Measurements from ENCODE around the gene NAV2. TPM values are rescaled to one million over a fixed set of nuclear protein-coding genes. Genes with fewer than 3 reads are reported as not detected.

Gene NAV2
- polyA plus RNA-seq, 1 donor (not counting 4 experiments of a cell fraction or from before 2014, with no cell fraction given), result 4.0 TPM

DNA sequence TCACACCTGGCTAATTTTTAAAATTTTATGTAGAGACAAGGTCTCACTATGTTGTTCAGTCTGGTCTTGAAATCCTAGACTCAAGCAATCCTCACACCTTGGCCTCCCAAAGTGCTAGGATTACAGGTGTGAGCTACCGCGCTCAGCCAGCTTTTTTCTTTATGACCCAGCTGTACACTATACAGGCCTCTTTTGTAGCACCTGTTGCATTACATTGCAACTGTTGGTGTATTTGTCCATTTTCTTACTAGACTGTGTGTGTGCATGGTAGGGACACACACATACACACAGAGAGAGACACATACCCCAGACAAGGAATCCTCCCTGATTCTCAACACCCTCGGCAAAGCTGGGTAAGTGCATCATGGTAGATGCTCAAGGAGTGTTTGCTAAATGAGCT, 61.7 kb downstream of the NAV2 start:
- H3K4me2 ChIP-seq (ENCODE audit: control insufficient read depth, extremely low read depth, insufficient read depth, low read depth, low read length), result no peak overlapping the region
- no peaks in the 10 kb centered on the region for H3K9me3 ChIP-seq (ENCODE audit: control insufficient read depth, low read depth, low read length)
- DNase-seq (ENCODE audit: low read depth, low spot score), result no peak
- no peaks in the 10 kb centered on the region for H3K36me3 ChIP-seq (ENCODE audit: control insufficient read depth in 2 of 2, extremely low read depth in 1 of 2, insufficient read depth in 2 of 2, low read length in 2 of 2)
- no peak overlapping the region for H3K4me3 ChIP-seq (ENCODE audit: control insufficient read depth in 2 of 3, extremely low read depth in 1 of 3, insufficient read depth in 2 of 3, low read depth in 1 of 3, low read length in 3 of 3)
- H3K27me3 ChIP-seq (ENCODE audit: control insufficient read depth, extremely low read depth, insufficient read depth, low read length), result peaks cover 31% of the 10 kb centered on the region
- H4K20me1 ChIP-seq (ENCODE audit: control insufficient read depth, extremely low read depth, insufficient read depth, low read length), result no peaks in the 10 kb centered on the region
- TF ChIP-seq, protein P1, sequence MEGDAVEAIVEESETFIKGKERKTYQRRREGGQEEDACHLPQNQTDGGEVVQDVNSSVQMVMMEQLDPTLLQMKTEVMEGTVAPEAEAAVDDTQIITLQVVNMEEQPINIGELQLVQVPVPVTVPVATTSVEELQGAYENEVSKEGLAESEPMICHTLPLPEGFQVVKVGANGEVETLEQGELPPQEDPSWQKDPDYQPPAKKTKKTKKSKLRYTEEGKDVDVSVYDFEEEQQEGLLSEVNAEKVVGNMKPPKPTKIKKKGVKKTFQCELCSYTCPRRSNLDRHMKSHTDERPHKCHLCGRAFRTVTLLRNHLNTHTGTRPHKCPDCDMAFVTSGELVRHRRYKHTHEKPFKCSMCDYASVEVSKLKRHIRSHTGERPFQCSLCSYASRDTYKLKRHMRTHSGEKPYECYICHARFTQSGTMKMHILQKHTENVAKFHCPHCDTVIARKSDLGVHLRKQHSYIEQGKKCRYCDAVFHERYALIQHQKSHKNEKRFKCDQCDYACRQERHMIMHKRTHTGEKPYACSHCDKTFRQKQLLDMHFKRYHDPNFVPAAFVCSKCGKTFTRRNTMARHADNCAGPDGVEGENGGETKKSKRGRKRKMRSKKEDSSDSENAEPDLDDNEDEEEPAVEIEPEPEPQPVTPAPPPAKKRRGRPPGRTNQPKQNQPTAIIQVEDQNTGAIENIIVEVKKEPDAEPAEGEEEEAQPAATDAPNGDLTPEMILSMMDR (optimal IDR thresholded peaks at IDR 0.05 in 1 of 3, IDR thresholded peaks at IDR 0.05 in 1 of 3, conservative IDR thresholded peaks at IDR 0.05 in 1 of 3; ENCODE audit: extremely low read depth in 1 of 3, insufficient read depth in 2 of 3, low read length in 3 of 3), result no peak
- TF ChIP-seq EZH2 (IDR thresholded peaks at IDR 0.05; ENCODE audit: low read length), result no peak
- H3K9ac ChIP-seq (ENCODE audit: control insufficient read depth, extremely low read depth, insufficient read depth, low read length), result no peak overlapping the region
- H2AFZ ChIP-seq (ENCODE audit: control insufficient read depth, low read length), result no peak overlapping the region
- H3K4me1 ChIP-seq (ENCODE audit: control insufficient read depth, extremely low read depth, insufficient read depth, low read length), result no peaks in the 10 kb centered on the region
- no peaks in the 10 kb centered on the region for H3K79me2 ChIP-seq (ENCODE audit: control insufficient read depth, insufficient read depth, low read length)
- FAIRE-seq, result no peak
- no peaks in the 10 kb centered on the region for H3K9me1 ChIP-seq (ENCODE audit: control insufficient read depth, extremely low read depth, insufficient read depth, low read length)
- dilution Hi-C loops (cut with MboI; ENCODE audit: extremely low pct_ligation_motif_present, low sequenced_read_pairs), result no loop called here
- H3K27ac ChIP-seq (ENCODE audit: control insufficient read depth, insufficient read depth, low read length), result no peak overlapping the region

DNA sequence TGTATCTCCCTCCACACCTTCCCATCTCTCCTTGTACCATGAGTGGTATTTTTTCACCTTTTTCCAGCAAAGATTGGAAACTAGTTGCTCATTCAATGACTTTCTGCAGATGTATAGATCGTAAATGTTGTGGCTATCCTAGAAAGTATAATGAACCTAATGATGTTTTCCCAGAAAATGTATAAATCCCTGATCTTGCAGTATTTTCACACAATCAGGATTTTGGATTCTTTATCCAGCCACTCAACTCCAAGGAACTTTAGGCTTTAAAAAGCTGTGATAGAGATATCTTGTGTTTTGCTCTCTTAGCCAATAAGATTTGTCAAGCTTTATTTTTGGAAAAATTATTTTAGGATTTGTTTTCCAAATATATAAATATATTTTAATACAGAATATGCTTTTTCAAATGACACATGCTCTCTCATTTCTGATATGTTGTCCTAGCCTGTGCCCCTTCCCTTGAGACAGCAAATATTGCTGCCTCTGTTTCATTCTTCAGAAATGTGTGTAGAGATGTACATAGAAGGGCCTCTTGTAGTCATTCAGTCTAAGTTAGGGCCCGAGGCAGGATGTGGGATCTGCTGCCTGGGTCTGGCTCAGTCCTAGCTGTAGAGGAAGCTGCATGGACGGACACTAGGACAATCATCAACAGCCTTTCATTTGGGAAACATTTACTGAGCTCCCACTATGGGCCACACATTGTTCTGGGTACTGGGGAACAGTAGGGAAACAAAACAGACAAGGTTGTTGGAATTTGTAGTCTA, 62.4 kb downstream of the NAV2 start:
- Histone ChIP-seq H3K4me2 (ENCODE audit: control insufficient read depth, extremely low read depth, insufficient read depth, low read depth, low read length) (no peak overlapping the region), H3K9me1 (ENCODE audit: control insufficient read depth, extremely low read depth, insufficient read depth, low read length) (no peaks in the 10 kb centered on the region), H3K4me3 (ENCODE audit: control insufficient read depth in 2 of 3, extremely low read depth in 1 of 3, insufficient read depth in 2 of 3, low read depth in 1 of 3, low read length in 3 of 3) (no peak overlapping the region), H3K27ac (ENCODE audit: control insufficient read depth, insufficient read depth, low read length) (no peak overlapping the region), H4K20me1 (ENCODE audit: control insufficient read depth, extremely low read depth, insufficient read depth, low read length) (no peaks in the 10 kb centered on the region), H2AFZ (ENCODE audit: control insufficient read depth, low read length) (no peak overlapping the region), H3K9me3 (ENCODE audit: control insufficient read depth, low read depth, low read length) (no peaks in the 10 kb centered on the region), H3K36me3 (ENCODE audit: control insufficient read depth in 2 of 2, extremely low read depth in 1 of 2, insufficient read depth in 2 of 2, low read length in 2 of 2) (no peaks in the 10 kb centered on the region), H3K79me2 (ENCODE audit: control insufficient read depth, insufficient read depth, low read length) (no peaks in the 10 kb centered on the region), H3K27me3 (ENCODE audit: control insufficient read depth, extremely low read depth, insufficient read depth, low read length) (peaks cover 35% of the 10 kb centered on the region), H3K4me1 (ENCODE audit: control insufficient read depth, extremely low read depth, insufficient read depth, low read length) (no peaks in the 10 kb centered on the region), H3K9ac (ENCODE audit: control insufficient read depth, extremely low read depth, insufficient read depth, low read length) (no peak overlapping the region)
- DNase-seq (ENCODE audit: low read depth, low spot score) (no peak), FAIRE-seq (no peak)
- dilution Hi-C loops (cut with MboI; ENCODE audit: extremely low pct_ligation_motif_present, low sequenced_read_pairs), result no loop called here
- TF ChIP-seq EZH2 (IDR thresholded peaks at IDR 0.05; ENCODE audit: low read length), result no peak
- TF ChIP-seq, protein P1 (optimal IDR thresholded peaks at IDR 0.05 in 1 of 3, IDR thresholded peaks at IDR 0.05 in 1 of 3, conservative IDR thresholded peaks at IDR 0.05 in 1 of 3; ENCODE audit: extremely low read depth in 1 of 3, insufficient read depth in 2 of 3, low read length in 3 of 3), result no peak
